HepG2 (cell line): ENCODE data around the gene CGB8. TPM values are rescaled to one million over a fixed set of nuclear protein-coding genes. Genes with fewer than 3 reads are reported as not detected.

Experiments
- ATAC-seq: fragments of 200-7000 bp; cut with Tn5 transposase; 3 replicates; pipeline ENCODE4 v1.9.1; 2020; ENCODE audit warnings: mild to moderate bottlenecking, moderate library complexity
- BruUV-seq: library from RNA; stranded (reverse); fragments of 400-500 nt; replicated peaks from 2 replicates; lab custom pipeline; 2021; lab: Mats Ljungman, UMichigan
- CTCF ChIA-PET: fragments of 300-600 bp; formaldehyde crosslinking; extraction: SDS; loops from one replicate; lab custom pipeline; 2021; ENCODE audit warnings: low total read pairs, inconsistent platforms, low intra/inter-chr PET ratio; lab: Yijun Ruan, JAX
- POLR2A ChIA-PET: fragments of 350-600 bp; sonication (Branson Sonifier 250); formaldehyde crosslinking; loops from one replicate; lab custom pipeline; 2020; ENCODE audit warnings: antibody characterized with exemption, inconsistent platforms; lab: Yijun Ruan, JAX
- DNase-seq: peaks from one replicate; pipeline ENCODE4 v3.0.0-alpha.2; 2015; ENCODE audit warnings: low spot score
- FAIRE-seq: peaks from 3 replicates; lab custom pipeline; 2011; peaks lifted over from hg19 to GRCh38; lab: Jason Lieb, UNC
- H2AFZ ChIP-seq: one replicate; pipeline ENCODE4 v1.6.1; 2011; ENCODE audit warnings: low read length, inconsistent platforms
- H3K27ac ChIP-seq: fragments of 300-600 bp; 3 replicates; pipeline ENCODE4 v1.8.0; 2011; ENCODE audit warnings: mixed run types, mild to moderate bottlenecking, mixed read lengths, low read length, inconsistent platforms; ENCODE audit not compliant: insufficient read depth; ENCODE audit errors: extremely low read length
- H3K27me3 ChIP-seq, 2 experiments: fragments of 200-600 bp in 1 of 2; 2 replicates in 1 of 2; 3 replicates in 1 of 2; pipeline versions ENCODE4 v1.6.0 to v1.8.0; 2011; ENCODE audit warnings: low read length in 2 of 2, mild to moderate bottlenecking in 2 of 2, moderate library complexity in 2 of 2, inconsistent platforms in 1 of 2; ENCODE audit not compliant: insufficient read depth in 2 of 2, control insufficient read depth in 1 of 2
- H3K36me3 ChIP-seq, 2 experiments: fragments of 200-600 bp in 1 of 2; replicated peaks in 1 of 2; 2 replicates in 1 of 2; 3 replicates in 1 of 2; pipeline versions ENCODE4 v1.5.1 to v1.8.0; 2011; ENCODE audit warnings: low read length in 2 of 2, inconsistent platforms in 1 of 2; ENCODE audit not compliant: insufficient read depth in 2 of 2, control insufficient read depth in 1 of 2
- H3K4me1 ChIP-seq: 2 replicates; pipeline ENCODE4 v1.5.1; 2012; ENCODE audit warnings: low read length, inconsistent platforms; ENCODE audit not compliant: insufficient read depth
- H3K4me2 ChIP-seq: 2 replicates; pipeline ENCODE4 v1.6.0; 2011; ENCODE audit warnings: low read depth, low read length, inconsistent platforms
- H3K4me3 ChIP-seq, 3 experiments: fragments of 200-600 bp in 1 of 3; sonication (generic), shearing (Covaris generic) in 1 of 3; replicated peaks in 1 of 3; 2 replicates each; pipeline ENCODE4 v1.5.1; 2011 to 2016; ENCODE audit warnings: low read length in 3 of 3, inconsistent platforms in 2 of 3, low read depth in 2 of 3, mild to moderate bottlenecking in 2 of 3, control low read depth in 1 of 3, mixed read lengths in 1 of 3; ENCODE audit not compliant: insufficient read depth in 1 of 3
- H3K79me2 ChIP-seq: one replicate; pipeline ENCODE4 v1.6.1; 2011; ENCODE audit warnings: low read length, inconsistent platforms; ENCODE audit not compliant: insufficient read depth
- H3K9ac ChIP-seq: 2 replicates; pipeline ENCODE4 v1.6.0; 2011; ENCODE audit warnings: mild to moderate bottlenecking, low read depth, low read length, inconsistent platforms; ENCODE audit not compliant: insufficient read depth
- H3K9me3 ChIP-seq: 2 replicates; pipeline ENCODE4 v1.5.1; 2012; ENCODE audit warnings: mild to moderate bottlenecking, low read length
- H4K20me1 ChIP-seq: 2 replicates; pipeline ENCODE4 v1.6.0; 2011; ENCODE audit warnings: inconsistent platforms, mild to moderate bottlenecking, low read length, moderate library complexity; ENCODE audit not compliant: insufficient read depth
- ARNT2 ChIP-seq: sonication (generic); formaldehyde crosslinking; IDR thresholded peaks from 2 replicates; pipeline ENCODE4 v1.8.0; 2022; ENCODE audit warnings: mild to moderate bottlenecking, low read depth, missing genetic modification reagents, moderate library complexity
- CAMTA2 ChIP-seq: sonication (generic); formaldehyde crosslinking; IDR thresholded peaks from 2 replicates; pipeline ENCODE4 v1.4.0; 2020; ENCODE audit warnings: mild to moderate bottlenecking, missing genetic modification reagents, borderline replicate concordance
- NR2F1 ChIP-seq, 2 experiments: fragments of 450-650 bp in 1 of 2; formaldehyde crosslinking in 1 of 2; IDR thresholded peaks; 2 replicates each; pipeline versions ENCODE4 v1.5.0 to v1.6.1; 2016 to 2020; ENCODE audit warnings: mild to moderate bottlenecking in 1 of 2, missing compliant biosample characterization in 1 of 2, missing genetic modification reagents in 1 of 2, moderate library complexity in 1 of 2
- RAD51 ChIP-seq: fragments of 450-650 bp; IDR thresholded peaks from 2 replicates; pipeline ENCODE4 v1.6.1; 2016; ENCODE audit warnings: borderline replicate concordance
- RNF219 ChIP-seq: sonication (generic); formaldehyde crosslinking; IDR thresholded peaks from 2 replicates; pipeline ENCODE4 v1.5.0; 2020; ENCODE audit warnings: mild to moderate bottlenecking, missing genetic modification reagents
- SNAPC4 ChIP-seq: sonication (generic); formaldehyde crosslinking; IDR thresholded peaks from 2 replicates; pipeline ENCODE4 v1.4.0; 2020; ENCODE audit warnings: mild to moderate bottlenecking, missing genetic modification reagents
- SP2 ChIP-seq: sonication (generic); formaldehyde crosslinking; IDR thresholded peaks from 2 replicates; pipeline ENCODE4 v1.5.1; 2020; ENCODE audit warnings: mild to moderate bottlenecking, missing genetic modification reagents
- TERF1 ChIP-seq: sonication (generic); formaldehyde crosslinking; IDR thresholded peaks from 2 replicates; pipeline ENCODE4 v1.8.0; 2022; ENCODE audit warnings: mild to moderate bottlenecking, missing genetic modification reagents, moderate library complexity
- THYN1 ChIP-seq: sonication (generic); formaldehyde crosslinking; IDR thresholded peaks from 2 replicates; pipeline ENCODE4 v1.8.1; 2023; ENCODE audit warnings: low read depth, mild to moderate bottlenecking, moderate library complexity, missing genetic modification reagents, borderline replicate concordance
- ZBTB46 ChIP-seq: sonication (generic); formaldehyde crosslinking; IDR thresholded peaks from 2 replicates; pipeline ENCODE4 v1.4.0; 2020; ENCODE audit warnings: mild to moderate bottlenecking, missing genetic modification reagents, borderline replicate concordance
- ZNF326 ChIP-seq: sonication (generic); formaldehyde crosslinking; IDR thresholded peaks from 2 replicates; pipeline ENCODE4 v1.4.0; 2020; ENCODE audit warnings: missing genetic modification reagents, borderline replicate concordance
- ZNF747 ChIP-seq: sonication (generic); formaldehyde crosslinking; IDR thresholded peaks from 2 replicates; pipeline ENCODE4 v1.8.1; 2023; ENCODE audit warnings: missing genetic modification reagents, mild to moderate bottlenecking, borderline replicate concordance
- WGBS: methylation state at CpG from one replicate; pipeline ENCODE4 v1.1.6; 2017; ENCODE audit warnings: low lambda C conversion rate; 5-methylcytosine and 5-hydroxymethylcytosine counted together
- in situ Hi-C: cut with HindIII; loops from 2 replicates; pipeline ENCODE4 v1.10.0; 2017; ENCODE audit warnings: low pct_unique_long_range_greater_than_20kb; ENCODE audit not compliant: extremely low pct_ligation_motif_present
- intact Hi-C: fragments of 100-400 bp; cut with micrococcal nuclease; formaldehyde crosslinking; loops from one replicate; pipeline ENCODE4 v1.10.0; 2022; ENCODE audit not compliant: unreplicated experiment
- polyA plus RNA-seq, 8 experiments: library from polyadenylated mRNA; depleted of rRNA in 3 of 8; stranded (reverse) in 7 of 8; unstranded in 1 of 8; fragments of >200 nt; fragmentation: Illumina TruSeq in 4 of 8; extraction: Trizol in 4 of 8; gene quantifications; 2 replicates each; pipeline versions ENCODE4 v1.2.1 to v1.2.3, GENCODE V29; 2011 to 2016; ENCODE audit warnings: low read depth in 4 of 8, missing spikeins in 1 of 8, mixed read lengths in 1 of 8; ENCODE audit not compliant: insufficient read depth in 1 of 8
- total RNA-seq, 5 experiments: library from RNA; depleted of rRNA; stranded (reverse); fragments of >200 nt; fragmentation: Illumina TruSeq; extraction: Trizol; gene quantifications; 2 replicates each; pipeline ENCODE4 v1.2.3, GENCODE V29; 2016; ENCODE audit warnings: low read depth in 1 of 5

CGB8 gene
- total and polyA plus RNA-seq, 2 of the 13 experiments (the other 11 are each of a cell fraction or from before 2014, with no cell fraction given) = not detected

GRCh38 chr19:49009828-49010227, 39.1 kb downstream of the CGB8 start:
- H2AFZ ChIP-seq = no peak overlapping the region
- 97% methylated on average over 17 of the region's 18 CpGs for WGBS
- FAIRE-seq (no peak), ATAC-seq (no peak), DNase-seq (no peak)
- ChIA-PET POLR2A (no interaction called here), CTCF (no interaction called here)
- intact Hi-C loops = no loop called here
- H3K27ac ChIP-seq = no peak overlapping the region
- H3K9ac ChIP-seq = no peak overlapping the region
- H3K27me3 ChIP-seq = no peaks in the 10 kb centered on the region
- H3K36me3 ChIP-seq = peaks cover 21 to 67% of the 10 kb centered on the region in 2 experiments
- no peaks in the 10 kb centered on the region for H3K9me3 ChIP-seq
- H3K79me2 ChIP-seq = no peaks in the 10 kb centered on the region
- no peak overlapping the region for H3K4me3 ChIP-seq
- H4K20me1 ChIP-seq = no peaks in the 10 kb centered on the region
- in situ Hi-C loops = no loop called here
- no TSS peak for BruUV-seq
- H3K4me2 ChIP-seq = no peak overlapping the region
- no peaks in the 10 kb centered on the region for H3K4me1 ChIP-seq
- no peak for TF ChIP-seq ZNF326 (CRISPR knock-in tag)
- TF ChIP-seq SNAPC4 (CRISPR knock-in tag) = no peak
- TF ChIP-seq ARNT2 (CRISPR knock-in tag) = no peak
- TF ChIP-seq ZNF747 (CRISPR knock-in tag) = no peak
- TF ChIP-seq SP2 (CRISPR knock-in tag) = no peak
- no peak for TF ChIP-seq NR2F1 (CRISPR knock-in tag; IDR thresholded peaks at IDR 0.05)
- TF ChIP-seq THYN1 (CRISPR knock-in tag) = no peak
- TF ChIP-seq ZBTB46 (CRISPR knock-in tag) = no peak
- TF ChIP-seq CAMTA2 (CRISPR knock-in tag) = no peak
- TF ChIP-seq RNF219 (CRISPR knock-in tag) = no peak
- no peak for TF ChIP-seq TERF1 (CRISPR knock-in tag)
- TF ChIP-seq RAD51 = no peak
